ENCODE measurements around the gene NDC1.

DNA sequence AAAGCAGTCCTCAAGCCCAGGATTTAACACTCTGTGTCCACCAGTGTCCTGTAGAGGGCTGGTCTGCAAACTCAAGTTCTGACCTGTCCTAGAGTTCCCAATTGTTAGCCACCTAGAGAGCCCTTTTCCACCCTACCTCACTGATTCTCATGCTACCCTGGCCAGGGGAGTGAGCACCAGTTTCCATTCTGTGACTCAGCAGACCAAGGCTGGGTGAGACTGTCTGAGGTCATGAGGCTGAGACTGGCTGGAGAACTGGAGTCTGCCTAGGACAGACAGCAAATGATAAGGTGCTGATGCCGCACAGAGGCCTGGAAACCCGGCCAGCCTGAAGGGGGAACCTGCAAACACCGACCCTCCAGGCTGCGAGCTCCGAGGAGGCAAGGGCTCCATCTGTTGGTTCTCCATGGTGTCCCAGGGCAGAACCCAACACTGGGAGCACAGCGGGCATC lies 112.8 kb downstream of the NDC1 start:
- TF ChIP-seq, protein P1, sequence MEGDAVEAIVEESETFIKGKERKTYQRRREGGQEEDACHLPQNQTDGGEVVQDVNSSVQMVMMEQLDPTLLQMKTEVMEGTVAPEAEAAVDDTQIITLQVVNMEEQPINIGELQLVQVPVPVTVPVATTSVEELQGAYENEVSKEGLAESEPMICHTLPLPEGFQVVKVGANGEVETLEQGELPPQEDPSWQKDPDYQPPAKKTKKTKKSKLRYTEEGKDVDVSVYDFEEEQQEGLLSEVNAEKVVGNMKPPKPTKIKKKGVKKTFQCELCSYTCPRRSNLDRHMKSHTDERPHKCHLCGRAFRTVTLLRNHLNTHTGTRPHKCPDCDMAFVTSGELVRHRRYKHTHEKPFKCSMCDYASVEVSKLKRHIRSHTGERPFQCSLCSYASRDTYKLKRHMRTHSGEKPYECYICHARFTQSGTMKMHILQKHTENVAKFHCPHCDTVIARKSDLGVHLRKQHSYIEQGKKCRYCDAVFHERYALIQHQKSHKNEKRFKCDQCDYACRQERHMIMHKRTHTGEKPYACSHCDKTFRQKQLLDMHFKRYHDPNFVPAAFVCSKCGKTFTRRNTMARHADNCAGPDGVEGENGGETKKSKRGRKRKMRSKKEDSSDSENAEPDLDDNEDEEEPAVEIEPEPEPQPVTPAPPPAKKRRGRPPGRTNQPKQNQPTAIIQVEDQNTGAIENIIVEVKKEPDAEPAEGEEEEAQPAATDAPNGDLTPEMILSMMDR (IDR thresholded peaks at IDR 0.05): no peak
- no peak for TF ChIP-seq POLR2A (IDR thresholded peaks at IDR 0.05)
- no peak for TF ChIP-seq EP300 (IDR thresholded peaks at IDR 0.05)
- TF ChIP-seq POLR2AphosphoS5 (IDR thresholded peaks at IDR 0.05): no peak

Data from sigmoid colon (tissue), 4 donors.